ENCODE results near the gene OR2AT4. TPM values are rescaled to one million over a fixed set of nuclear protein-coding genes. Genes with fewer than 3 reads are reported as not detected.
"Not testable (repeated sequence)": the region's sequence is repeated elsewhere in the genome, so short reads cannot be mapped to it uniquely, and the experiment has no call there.

Gene OR2AT4
- total and polyA plus RNA-seq, 2 donors from 2014 or later, result not detected

GRCh38 chr11:75047191-75047590 is 49.5 kb downstream of the OR2AT4 start:
- Histone ChIP-seq H3K27ac (ENCODE audit: low read depth in 2 of 2, low read length in 2 of 2) (no peak overlapping the region), H3K4me1 (ENCODE audit: control insufficient read depth in 2 of 3, insufficient read depth in 2 of 3, low read depth in 1 of 3, low read length in 3 of 3) (no peaks in the 10 kb centered on the region), H3K9me3 (ENCODE audit: control insufficient read depth in 2 of 3, insufficient read depth in 1 of 3, low read length in 3 of 3) (no peaks in the 10 kb centered on the region), H3K4me3 (ENCODE audit: low read length in 3 of 3) (no peak overlapping the region), H3K36me3 (ENCODE audit: control insufficient read depth in 2 of 3, insufficient read depth in 3 of 3, low read length in 3 of 3) (no peaks in the 10 kb centered on the region), H3K9ac (ENCODE audit: low read length in 3 of 3) (no peak overlapping the region), H3K27me3 (ENCODE audit: control insufficient read depth, insufficient read depth, low read length) (no peaks in the 10 kb centered on the region)
- intact Hi-C loops (cut with DNase I), result no loop called here
- DNase-seq (no peak), FAIRE-seq (no peak)
- no peak for TF ChIP-seq CTCF (IDR thresholded peaks at IDR 0.05; ENCODE audit: borderline replicate concordance, extremely low read depth, insufficient read depth)

- H3K4me3 ChIP-seq (ENCODE audit: low read length in 3 of 3); H3K27me3 ChIP-seq (ENCODE audit: control insufficient read depth, insufficient read depth, low read length); intact Hi-C loops (cut with DNase I); FAIRE-seq; H3K36me3 ChIP-seq (ENCODE audit: control insufficient read depth in 2 of 3, insufficient read depth in 3 of 3, low read length in 3 of 3); H3K9ac ChIP-seq (ENCODE audit: low read length in 3 of 3); DNase-seq; H3K27ac ChIP-seq (ENCODE audit: low read depth in 2 of 2, low read length in 2 of 2); H3K4me1 ChIP-seq (ENCODE audit: control insufficient read depth in 2 of 3, insufficient read depth in 2 of 3, low read depth in 1 of 3, low read length in 3 of 3); H3K9me3 ChIP-seq (ENCODE audit: control insufficient read depth in 2 of 3, insufficient read depth in 1 of 3, low read length in 3 of 3): not testable (repeated sequence)
These were observed 50.0 kb downstream of the OR2AT4 start for GRCh38 chr11:75046668-75047067.

- intact Hi-C loops (cut with DNase I); H3K27me3 ChIP-seq (ENCODE audit: control insufficient read depth, insufficient read depth, low read length); H3K4me1 ChIP-seq (ENCODE audit: control insufficient read depth in 2 of 3, insufficient read depth in 2 of 3, low read depth in 1 of 3, low read length in 3 of 3); H3K9ac ChIP-seq (ENCODE audit: low read length in 3 of 3); H3K27ac ChIP-seq (ENCODE audit: low read depth in 2 of 2, low read length in 2 of 2); H3K4me3 ChIP-seq (ENCODE audit: low read length in 3 of 3); H3K9me3 ChIP-seq (ENCODE audit: control insufficient read depth in 2 of 3, insufficient read depth in 1 of 3, low read length in 3 of 3); FAIRE-seq; DNase-seq; H3K36me3 ChIP-seq (ENCODE audit: control insufficient read depth in 2 of 3, insufficient read depth in 3 of 3, low read length in 3 of 3): not testable (repeated sequence)
These were observed 52.1 kb downstream of the OR2AT4 start for GRCh38 chr11:75044381-75045170.

- DNase-seq; H3K27ac ChIP-seq (ENCODE audit: low read depth in 2 of 2, low read length in 2 of 2); H3K36me3 ChIP-seq (ENCODE audit: control insufficient read depth in 2 of 3, insufficient read depth in 3 of 3, low read length in 3 of 3); H3K9ac ChIP-seq (ENCODE audit: low read length in 3 of 3); H3K27me3 ChIP-seq (ENCODE audit: control insufficient read depth, insufficient read depth, low read length); H3K4me1 ChIP-seq (ENCODE audit: control insufficient read depth in 2 of 3, insufficient read depth in 2 of 3, low read depth in 1 of 3, low read length in 3 of 3); H3K9me3 ChIP-seq (ENCODE audit: control insufficient read depth in 2 of 3, insufficient read depth in 1 of 3, low read length in 3 of 3); FAIRE-seq; intact Hi-C loops (cut with DNase I); H3K4me3 ChIP-seq (ENCODE audit: low read length in 3 of 3): not testable (repeated sequence)
These were observed 54.9 kb downstream of the OR2AT4 start for GRCh38 chr11:75041821-75042220.

GRCh38 chr11:75041263-75041662 is 55.4 kb downstream of the OR2AT4 start:
- no peaks in the 10 kb centered on the region for H3K4me1 ChIP-seq (ENCODE audit: control insufficient read depth in 2 of 3, insufficient read depth in 2 of 3, low read depth in 1 of 3, low read length in 3 of 3)
- H3K4me3 ChIP-seq (ENCODE audit: low read length in 3 of 3), result no peak overlapping the region
- no peaks in the 10 kb centered on the region for H3K9me3 ChIP-seq (ENCODE audit: control insufficient read depth in 2 of 3, insufficient read depth in 1 of 3, low read length in 3 of 3)
- no peaks in the 10 kb centered on the region for H3K27me3 ChIP-seq (ENCODE audit: control insufficient read depth, insufficient read depth, low read length)
- H3K27ac ChIP-seq (ENCODE audit: low read depth in 2 of 2, low read length in 2 of 2), result no peak overlapping the region
- DNase-seq, result no peak
- no peak overlapping the region for H3K9ac ChIP-seq (ENCODE audit: low read length in 3 of 3)
- FAIRE-seq, result no peak
- no peak for TF ChIP-seq CTCF (IDR thresholded peaks at IDR 0.05; ENCODE audit: borderline replicate concordance, extremely low read depth, insufficient read depth)
- no peaks in the 10 kb centered on the region for H3K36me3 ChIP-seq (ENCODE audit: control insufficient read depth in 2 of 3, insufficient read depth in 3 of 3, low read length in 3 of 3)
- intact Hi-C loops (cut with DNase I), result no loop called here

All from kidney (tissue), 14 donors.